ENCODE results near the gene PNMA6F. TPM values are rescaled to one million over a fixed set of nuclear protein-coding genes. Genes with fewer than 3 reads are reported as not detected.
A peak's percentile ranks its signal among the peaks of the same experiment; 100 is the strongest.

PNMA6F gene
- total and polyA plus RNA-seq, 2 donors (not counting 1 experiment from before 2014, with no cell fraction given), result not detected

- Histone ChIP-seq H4K20me1 (ENCODE audit: control insufficient read depth, extremely low read depth, insufficient read depth, low read length) (no peaks in the 10 kb centered on the region), H3K9me3 (ENCODE audit: control insufficient read depth, insufficient read depth, low read depth, low read length) (no peaks in the 10 kb centered on the region), H3K79me2 (ENCODE audit: control insufficient read depth, insufficient read depth, low read length) (peaks cover 1% of the 10 kb centered on the region), H3K4me3 (replicated peaks in 1 of 4; ENCODE audit: control extremely low read depth in 1 of 4, insufficient read depth in 1 of 4, low read depth in 3 of 4, low read length in 4 of 4) (no peak overlapping the region), H3K4me2 (ENCODE audit: extremely low read depth, insufficient read depth, low read length) (no peak overlapping the region), H3K36me3 (ENCODE audit: control insufficient read depth, insufficient read depth, low read length) (peaks cover 4% of the 10 kb centered on the region), H3K4me1 (ENCODE audit: control insufficient read depth, extremely low read depth, insufficient read depth, low read length) (no peaks in the 10 kb centered on the region), H3K27me3 (ENCODE audit: control insufficient read depth, insufficient read depth, low read length) (no peaks in the 10 kb centered on the region), H3K27ac (ENCODE audit: insufficient read depth, low read length) (no peak overlapping the region), H2AFZ (ENCODE audit: low read length) (no peak overlapping the region), H3K9ac (ENCODE audit: insufficient read depth, low read length) (peak overlapping the region; percentile 2)
- DNase-seq (ENCODE audit: low read depth in 2 of 2), result no peak
- TF ChIP-seq EZH2 (IDR thresholded peaks at IDR 0.05; ENCODE audit: low read length, missing control alignments) (no peak), CTCF (conservative IDR thresholded peaks at IDR 0.05 in 1 of 2, IDR thresholded peaks at IDR 0.05 in 1 of 2; ENCODE audit: low read depth in 1 of 2, low read length in 2 of 2) (no peak)
Observed at GRCh38 chrX:153342762-153343558, 21.4 kb upstream of the PNMA6F start.

- no peak overlapping the region for H3K4me3 ChIP-seq (replicated peaks in 1 of 4; ENCODE audit: control extremely low read depth in 1 of 4, insufficient read depth in 1 of 4, low read depth in 3 of 4, low read length in 4 of 4)
- H3K4me1 ChIP-seq (ENCODE audit: control insufficient read depth, extremely low read depth, insufficient read depth, low read length), result no peaks in the 10 kb centered on the region
- no peaks in the 10 kb centered on the region for H4K20me1 ChIP-seq (ENCODE audit: control insufficient read depth, extremely low read depth, insufficient read depth, low read length)
- H3K27ac ChIP-seq (ENCODE audit: insufficient read depth, low read length), result no peak overlapping the region
- no peaks in the 10 kb centered on the region for H3K9me3 ChIP-seq (ENCODE audit: control insufficient read depth, insufficient read depth, low read depth, low read length)
- no peak overlapping the region for H3K4me2 ChIP-seq (ENCODE audit: extremely low read depth, insufficient read depth, low read length)
- H3K27me3 ChIP-seq (ENCODE audit: control insufficient read depth, insufficient read depth, low read length), result no peaks in the 10 kb centered on the region
- H3K9ac ChIP-seq (ENCODE audit: insufficient read depth, low read length), result no peak overlapping the region
- peaks cover 4% of the 10 kb centered on the region for H3K79me2 ChIP-seq (ENCODE audit: control insufficient read depth, insufficient read depth, low read length)
- no peak overlapping the region for H2AFZ ChIP-seq (ENCODE audit: low read length)
- no peak for DNase-seq (ENCODE audit: low read depth in 2 of 2)
- no peaks in the 10 kb centered on the region for H3K36me3 ChIP-seq (ENCODE audit: control insufficient read depth, insufficient read depth, low read length)
- TF ChIP-seq CTCF (conservative IDR thresholded peaks at IDR 0.05 in 1 of 2, IDR thresholded peaks at IDR 0.05 in 1 of 2; ENCODE audit: low read depth in 1 of 2, low read length in 2 of 2) (no peak), EZH2 (IDR thresholded peaks at IDR 0.05; ENCODE audit: low read length, missing control alignments) (no peak)
Observed at GRCh38 chrX:153340111-153340510, 18.5 kb upstream of the PNMA6F start.

GRCh38 chrX:153339662-153340061 lies 18.1 kb upstream of the PNMA6F start:
- no peak for TF ChIP-seq EZH2 (IDR thresholded peaks at IDR 0.05; ENCODE audit: low read length, missing control alignments)
- no peak for TF ChIP-seq CTCF (conservative IDR thresholded peaks at IDR 0.05 in 1 of 2, IDR thresholded peaks at IDR 0.05 in 1 of 2; ENCODE audit: low read depth in 1 of 2, low read length in 2 of 2)
- Histone ChIP-seq H3K79me2 (ENCODE audit: control insufficient read depth, insufficient read depth, low read length) (peaks cover 8% of the 10 kb centered on the region), H4K20me1 (ENCODE audit: control insufficient read depth, extremely low read depth, insufficient read depth, low read length) (no peaks in the 10 kb centered on the region)

More at GRCh38 chrX:153339662-153340061, 18.1 kb upstream of the PNMA6F start:
- Histone ChIP-seq H3K27ac (ENCODE audit: insufficient read depth, low read length) (no peak overlapping the region), H3K27me3 (ENCODE audit: control insufficient read depth, insufficient read depth, low read length) (no peaks in the 10 kb centered on the region), H3K36me3 (ENCODE audit: control insufficient read depth, insufficient read depth, low read length) (no peaks in the 10 kb centered on the region), H3K4me3 (replicated peaks in 1 of 4; ENCODE audit: control extremely low read depth in 1 of 4, insufficient read depth in 1 of 4, low read depth in 3 of 4, low read length in 4 of 4) (no peak overlapping the region), H2AFZ (ENCODE audit: low read length) (no peak overlapping the region), H3K4me1 (ENCODE audit: control insufficient read depth, extremely low read depth, insufficient read depth, low read length) (no peaks in the 10 kb centered on the region), H3K9me3 (ENCODE audit: control insufficient read depth, insufficient read depth, low read depth, low read length) (no peaks in the 10 kb centered on the region), H3K4me2 (ENCODE audit: extremely low read depth, insufficient read depth, low read length) (no peak overlapping the region), H3K9ac (ENCODE audit: insufficient read depth, low read length) (no peak overlapping the region)
- no peak for DNase-seq (ENCODE audit: low read depth in 2 of 2)
